Right renal cortex interstitium (tissue), 3 donors: Measurements from ENCODE around the gene PPP2R2B. TPM values are rescaled to one million over a fixed set of nuclear protein-coding genes. Genes with fewer than 3 reads are reported as not detected.

Source experiments
- DNase-seq, 3 donors: peaks; one replicate each; pipeline ENCODE4 v3.0.0-alpha.2; 2013; ENCODE audit warnings: low read depth in 3 of 3, low spot score in 2 of 3
- polyA plus RNA-seq, 3 donors: library from polyadenylated mRNA; unstranded; fragments of 120-200 nt; gene quantifications; one replicate each; pipeline ENCODE4 v1.2.1, GENCODE V29; 2013; ENCODE audit not compliant: insufficient read length in 3 of 3

Gene PPP2R2B
- polyA plus RNA-seq, 3 donors, result 12.5 to 15.0 (median 13.8) TPM

GRCh38 chr5:146889169-146889568 is 10.6 kb upstream of the PPP2R2B start:
- no peak for DNase-seq

DNA sequence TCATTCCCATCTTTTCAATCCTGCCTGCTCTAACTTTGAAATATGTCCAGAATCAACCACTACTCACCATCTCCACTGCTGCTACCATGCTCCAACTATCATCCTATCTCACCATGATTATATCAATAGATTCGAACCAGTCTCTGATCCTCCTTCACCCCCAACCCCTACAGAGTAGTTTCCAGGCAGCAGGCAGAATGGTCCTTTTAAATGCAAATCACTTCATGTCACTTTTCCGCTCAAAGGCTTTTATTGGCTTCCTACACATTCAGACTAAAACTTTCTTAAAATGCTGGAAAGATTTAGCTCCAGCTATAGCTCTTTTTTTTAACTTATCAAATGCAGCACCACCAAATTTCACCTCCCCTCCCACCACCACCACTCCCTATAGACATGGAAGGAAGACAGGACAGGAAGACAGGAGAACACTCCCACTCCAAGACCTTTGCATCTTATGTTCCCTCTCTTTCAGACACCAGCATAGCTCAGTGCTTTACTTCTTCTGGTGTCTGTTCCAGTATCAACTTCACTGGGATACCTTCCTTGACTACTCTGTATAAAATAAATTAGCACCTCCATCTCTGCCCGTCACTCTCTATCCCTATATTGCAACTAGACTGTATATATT is 9.9 kb upstream of the PPP2R2B start:
- DNase-seq, result no peak

DNA sequence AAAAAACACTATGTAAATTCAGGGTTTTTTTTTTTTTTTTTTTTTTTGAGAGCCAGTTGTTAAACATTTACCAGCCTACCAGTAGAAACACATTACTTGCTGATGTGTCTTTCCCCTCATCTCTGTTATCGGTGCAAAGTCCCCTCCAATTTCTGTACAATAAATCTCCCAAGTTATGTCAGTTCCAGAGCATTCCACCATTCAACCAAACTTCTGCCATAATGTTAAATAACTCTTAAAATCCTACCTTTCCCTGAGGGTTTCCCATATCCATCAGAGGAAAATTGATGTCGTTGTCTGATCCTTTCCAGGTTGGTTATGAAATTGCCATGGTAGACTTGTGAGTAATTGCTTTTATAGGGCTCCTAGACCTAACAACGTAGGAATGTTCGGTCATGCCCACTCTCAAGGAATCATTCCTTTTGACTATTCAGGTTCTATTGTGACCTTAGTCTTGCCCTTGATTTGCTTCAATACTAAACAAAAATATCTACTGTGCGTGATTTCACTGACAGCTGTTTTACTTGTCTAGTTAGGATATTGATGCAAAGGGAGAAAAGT is 5.6 kb upstream of the PPP2R2B start:
- no peak for DNase-seq

GRCh38 chr5:146883511-146883910 is 5.0 kb upstream of the PPP2R2B start:
- no peak for DNase-seq

GRCh38 chr5:146880966-146881365 is 2.4 kb upstream of the PPP2R2B start:
- no peak for DNase-seq

DNA sequence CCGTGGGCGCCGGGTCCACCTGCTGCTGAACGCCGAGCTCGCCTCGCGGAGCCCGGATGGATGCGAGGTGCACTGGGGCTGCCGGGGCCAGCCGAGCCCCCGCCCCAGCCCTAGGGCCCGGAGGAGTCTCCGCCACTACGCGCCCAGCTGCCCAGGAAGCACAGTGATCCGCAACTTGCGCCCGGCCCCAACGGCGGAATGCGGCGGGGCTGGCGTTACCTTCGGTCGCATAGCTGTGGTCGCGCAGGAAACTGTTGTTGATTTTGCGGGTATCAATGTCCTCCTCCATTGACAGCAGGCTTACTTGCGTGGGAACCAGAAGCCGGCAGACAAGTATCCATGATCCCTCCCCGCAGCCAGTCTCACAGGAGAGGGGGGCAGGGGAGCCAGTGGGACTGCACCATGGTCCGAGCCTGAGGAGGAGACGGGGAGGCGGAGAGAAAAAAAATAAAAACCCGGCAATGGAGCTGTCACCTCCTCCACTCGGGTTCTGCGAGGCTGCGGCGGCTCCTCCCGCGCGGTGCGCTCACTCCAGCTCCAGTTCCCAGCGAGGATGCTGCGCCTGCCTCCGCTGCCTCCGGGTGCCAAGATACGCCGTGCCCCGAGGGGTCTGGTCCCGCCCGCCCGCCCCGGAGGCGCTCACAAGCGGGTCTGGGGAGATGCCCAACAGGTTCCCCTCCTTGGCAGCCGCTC is 628 bp downstream of the PPP2R2B start:
- DNase-seq, result peak in 1 of 3 donors; percentile 18

GRCh38 chr5:146877178-146877681 is 1.3 kb downstream of the PPP2R2B start:
- no peak for DNase-seq

DNA sequence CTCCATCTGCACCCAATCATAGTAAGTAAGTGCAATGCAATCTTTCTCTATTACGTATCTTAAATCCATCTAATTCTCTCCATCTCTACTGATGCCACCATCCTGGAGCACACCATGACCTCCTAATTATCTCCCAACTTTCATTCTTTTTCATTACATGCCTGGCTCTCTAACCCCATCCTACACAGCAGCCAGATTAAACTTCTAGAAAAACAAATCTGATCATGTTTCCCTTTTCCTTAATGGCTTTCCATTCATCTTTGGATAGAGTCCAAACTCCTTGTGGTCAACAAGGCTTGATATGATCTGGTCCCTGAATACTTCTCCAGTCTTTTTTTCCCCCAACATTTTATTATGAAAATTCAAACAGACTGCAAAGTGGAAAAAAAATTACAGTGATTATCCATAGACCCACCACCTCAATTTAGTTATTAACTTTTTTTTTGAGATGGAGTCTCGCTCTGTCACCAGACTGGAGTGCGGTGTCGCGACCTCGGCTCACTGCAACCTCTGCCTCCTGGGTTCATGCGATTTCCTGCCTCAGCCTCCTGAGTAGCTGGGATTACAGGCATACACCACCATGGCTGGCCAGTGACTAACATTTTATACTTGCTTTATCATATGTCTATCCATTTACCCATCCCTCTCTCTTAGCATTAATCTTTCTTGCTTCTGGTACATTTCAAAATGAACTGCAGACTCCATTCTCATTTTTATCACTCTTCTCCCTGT is 5.2 kb downstream of the PPP2R2B start:
- DNase-seq, result no peak

DNA sequence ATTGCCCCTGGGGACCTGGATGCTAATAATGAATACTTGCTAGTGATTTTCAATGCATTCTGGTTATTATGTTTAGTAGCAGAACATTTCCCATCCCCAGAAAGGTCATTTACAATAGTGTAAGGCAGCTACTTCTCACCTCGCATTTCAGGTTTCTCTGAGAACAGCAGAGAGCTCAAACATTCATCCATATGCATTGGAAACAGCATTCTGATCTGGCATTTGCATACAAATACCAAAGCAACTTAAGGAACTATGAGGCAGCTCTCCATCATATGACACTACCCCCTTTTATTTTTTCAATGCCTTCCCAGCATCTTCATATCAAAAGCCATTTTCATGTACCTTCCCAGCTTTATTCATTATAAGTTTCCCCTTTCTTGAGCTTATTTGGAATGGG is 6.4 kb downstream of the PPP2R2B start:
- DNase-seq, result no peak

DNA sequence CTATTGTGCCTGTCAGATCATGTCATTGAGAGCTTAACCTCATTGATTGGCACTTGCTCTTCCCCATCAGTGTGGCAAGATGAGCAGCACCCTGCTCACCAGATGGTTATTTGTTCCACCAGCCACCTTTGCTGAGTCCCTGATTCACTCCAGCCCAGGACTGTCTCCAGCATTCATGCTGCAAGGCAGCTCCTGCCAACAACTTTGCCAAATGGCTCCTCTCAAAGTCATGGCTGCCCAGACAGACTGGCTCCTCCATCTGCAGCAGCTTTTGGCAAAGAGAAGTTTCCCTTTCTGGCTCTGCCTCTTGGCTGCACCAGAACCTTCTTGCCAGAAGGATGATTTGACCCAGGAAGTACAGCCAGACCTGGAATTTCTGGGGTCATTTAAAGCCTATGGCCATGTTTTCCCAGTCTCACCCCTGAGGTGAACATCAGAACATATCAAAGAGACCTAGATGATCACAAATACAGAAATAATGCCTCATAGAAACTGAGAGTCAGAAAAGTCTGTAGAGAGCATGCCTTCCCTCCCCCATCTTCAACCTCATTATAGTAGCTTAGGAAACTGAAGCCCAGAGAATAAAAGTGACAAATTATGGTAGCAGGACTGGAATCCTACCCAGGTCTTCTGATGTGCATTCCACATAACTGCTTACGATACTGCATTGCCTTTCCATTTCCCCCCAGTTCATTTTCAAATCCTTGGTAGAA is 10.4 kb downstream of the PPP2R2B start:
- DNase-seq, result no peak

- DNase-seq, result no peak
These were observed 12.3 kb downstream of the PPP2R2B start for GRCh38 chr5:146866263-146866662.

- DNase-seq, result no peak
These were observed 15.9 kb downstream of the PPP2R2B start for GRCh38 chr5:146862641-146863040.

DNA sequence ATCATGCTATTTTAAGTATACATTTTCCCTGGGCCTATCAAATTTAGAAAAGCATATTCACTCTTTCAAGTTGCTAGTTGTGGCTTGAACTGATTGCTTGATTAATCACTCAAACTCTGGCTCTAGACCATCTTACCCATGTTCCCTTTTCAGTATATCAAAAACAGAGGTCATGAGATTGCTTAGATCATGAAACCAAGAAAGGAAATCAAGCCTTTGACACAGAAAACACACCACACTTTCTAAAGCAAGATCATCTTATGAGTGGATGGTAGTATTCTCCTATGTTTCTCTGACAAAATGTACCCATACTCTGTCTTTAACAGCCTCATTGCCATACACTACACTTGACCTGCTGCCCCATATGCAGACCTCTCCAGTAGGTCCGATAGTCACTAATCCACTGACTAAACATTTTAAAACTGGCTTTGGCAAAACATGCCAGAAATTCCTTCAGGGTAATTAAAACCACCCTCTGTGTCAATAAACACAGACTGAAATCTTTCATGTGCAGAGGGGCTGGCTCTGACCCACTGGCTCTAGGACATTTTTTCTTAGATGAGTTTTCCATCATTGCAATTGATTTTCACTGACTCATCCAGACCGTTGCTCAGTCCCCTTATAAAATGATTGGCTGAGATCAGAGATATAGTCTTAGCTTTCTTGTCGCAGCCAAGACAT is 18.2 kb downstream of the PPP2R2B start:
- no peak for DNase-seq

DNA sequence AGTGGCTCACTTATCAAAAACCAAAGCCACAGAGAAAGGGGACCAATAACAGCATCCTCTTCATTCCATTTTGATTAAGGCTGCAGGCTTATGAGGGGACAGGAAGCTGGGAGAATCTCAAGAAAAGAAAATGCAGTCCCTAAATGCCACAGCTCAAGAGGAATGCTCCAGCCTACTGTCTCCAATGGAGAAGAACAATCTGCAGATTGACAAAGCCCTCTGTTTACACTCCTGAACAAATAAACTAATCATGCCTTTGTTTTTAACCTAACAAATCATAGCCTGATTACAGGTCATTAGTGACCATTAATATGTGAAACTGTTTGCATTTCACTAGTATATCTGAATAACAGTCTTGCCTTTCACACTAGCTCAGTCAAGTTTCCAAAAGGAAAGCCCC is 26.5 kb downstream of the PPP2R2B start:
- no peak for DNase-seq

DNA sequence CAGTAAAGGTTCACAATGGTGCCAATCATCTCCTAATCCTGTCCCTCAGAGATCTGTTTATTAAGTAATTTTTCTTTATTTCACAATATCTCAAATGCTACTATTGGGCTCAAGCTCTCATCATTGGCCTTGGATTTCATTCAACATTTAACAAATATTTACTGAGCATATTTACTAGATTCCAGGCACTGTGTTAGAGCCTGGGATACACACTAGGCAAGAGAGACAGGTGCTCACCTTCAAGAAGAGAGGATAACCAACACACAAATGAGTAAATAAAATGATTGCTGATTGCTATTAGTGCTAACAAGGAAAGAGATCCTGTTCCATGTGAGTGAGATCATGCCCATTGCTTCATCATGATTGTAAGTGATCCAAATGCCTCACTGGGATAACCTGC is 27.4 kb downstream of the PPP2R2B start:
- no peak for DNase-seq

DNA sequence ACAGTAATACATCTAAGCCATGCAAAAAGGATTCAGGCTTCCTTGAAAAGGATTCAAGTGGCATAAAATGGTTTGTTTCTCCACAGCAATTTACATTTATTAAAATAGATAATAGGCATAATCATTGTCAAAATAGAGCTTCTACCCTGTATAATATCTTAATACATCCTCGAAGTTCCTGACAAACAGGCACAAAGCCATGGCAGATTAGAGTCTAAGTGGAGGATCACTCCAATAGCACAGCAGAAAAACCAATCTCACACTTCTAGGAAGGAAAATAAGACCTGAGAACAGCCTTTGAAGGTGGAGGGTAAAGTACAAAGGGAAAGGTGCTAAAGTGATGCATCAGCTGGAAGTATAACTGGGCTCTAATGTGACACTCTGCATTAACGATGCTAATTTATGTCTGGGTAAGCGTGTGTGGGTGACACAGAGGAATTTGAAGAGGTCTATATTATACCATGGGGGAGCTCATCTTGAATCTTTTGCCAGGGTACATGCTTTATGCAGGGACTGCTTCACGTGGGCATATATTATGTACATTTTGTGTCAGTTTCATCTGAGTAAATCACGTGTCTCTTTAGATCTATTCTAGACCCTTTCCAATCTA is 28.8 kb downstream of the PPP2R2B start:
- DNase-seq, result no peak

GRCh38 chr5:146848133-146848532 is 30.4 kb downstream of the PPP2R2B start:
- DNase-seq, result no peak

DNA sequence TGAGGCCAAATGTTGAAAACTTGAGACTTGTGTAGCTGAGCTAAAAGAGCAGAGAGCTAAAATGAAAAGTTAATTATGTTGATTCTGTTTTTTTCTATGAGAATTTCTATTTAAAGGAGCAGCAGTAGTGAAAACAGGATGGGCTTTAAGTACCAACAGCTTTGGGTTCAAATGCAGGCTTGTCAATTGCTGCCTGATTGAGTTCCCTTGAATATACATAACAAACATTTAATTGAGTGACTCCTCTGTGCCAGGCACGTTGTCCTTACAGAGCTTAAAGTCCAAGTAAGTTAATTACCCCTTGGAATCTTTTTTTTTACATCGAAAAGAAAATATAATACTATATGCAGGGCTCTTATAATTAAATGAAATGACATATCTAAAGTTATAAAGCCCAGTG is 38.5 kb downstream of the PPP2R2B start:
- no peak for DNase-seq

GRCh38 chr5:146836226-146836842 is 42.2 kb downstream of the PPP2R2B start:
- no peak for DNase-seq
